Astrocyte (in vitro differentiated cells and primary cell): ENCODE results near the gene ETNPPL. TPM values are rescaled to one million over a fixed set of nuclear protein-coding genes. Genes with fewer than 3 reads are reported as not detected.
A peak's percentile ranks its signal among the peaks of the same experiment; 100 is the strongest.

ENCODE experiments used
- DNase-seq: peaks from one replicate; pipeline ENCODE4 v3.0.0-alpha.2; 2010; ENCODE audit warnings: low read depth
- FAIRE-seq: peaks from 2 replicates; lab custom pipeline; 2011; peaks lifted over from hg19 to GRCh38; lab: Jason Lieb, UNC
- H2AFZ ChIP-seq: 2 replicates; pipeline ENCODE4 v1.6.0; 2012; ENCODE audit warnings: low read depth, low read length, inconsistent platforms
- H3K27ac ChIP-seq: 2 replicates; pipeline ENCODE4 v1.5.1; 2011; ENCODE audit warnings: low read depth, low read length, inconsistent platforms
- H3K27me3 ChIP-seq: 2 replicates; pipeline ENCODE4 v1.6.0; 2011; ENCODE audit warnings: low read length, inconsistent platforms; ENCODE audit not compliant: insufficient read depth
- H3K36me3 ChIP-seq: 2 replicates; pipeline ENCODE4 v1.5.1; 2011; ENCODE audit warnings: low read length, inconsistent platforms; ENCODE audit not compliant: insufficient read depth
- H3K4me1 ChIP-seq: 2 replicates; pipeline ENCODE4 v1.5.1; 2011; ENCODE audit warnings: low read length, inconsistent platforms; ENCODE audit not compliant: insufficient read depth
- H3K4me2 ChIP-seq: 2 replicates; pipeline ENCODE4 v1.6.0; 2012; ENCODE audit warnings: low read length, inconsistent platforms
- H3K4me3 ChIP-seq: 2 replicates; pipeline ENCODE4 v1.5.1; 2011; ENCODE audit warnings: low read depth, mild to moderate bottlenecking, low read length, inconsistent platforms; ENCODE audit not compliant: insufficient read depth
- H3K79me2 ChIP-seq: 2 replicates; pipeline ENCODE4 v1.6.0; 2012; ENCODE audit warnings: mild to moderate bottlenecking, low read length, inconsistent platforms; ENCODE audit not compliant: insufficient read depth
- H3K9ac ChIP-seq: 2 replicates; pipeline ENCODE4 v1.6.0; 2012; ENCODE audit warnings: mild to moderate bottlenecking, low read length, inconsistent platforms
- H3K9me3 ChIP-seq: 2 replicates; pipeline ENCODE4 v1.5.1; 2012; ENCODE audit warnings: low read depth, mild to moderate bottlenecking, low read length, inconsistent platforms; ENCODE audit not compliant: insufficient read depth
- H4K20me1 ChIP-seq: 2 replicates; pipeline ENCODE4 v1.6.0; 2012; ENCODE audit warnings: low read length, inconsistent platforms; ENCODE audit not compliant: insufficient read depth
- H3K27ac Mint-ChIP-seq: one replicate; pipeline ENCODE4 v1.8.0; 2021; ENCODE audit warnings: mild to moderate bottlenecking, mixed read lengths; ENCODE audit not compliant: unreplicated experiment
- H3K27me3 Mint-ChIP-seq: one replicate; pipeline ENCODE4 v1.8.0; 2021; ENCODE audit warnings: low read depth, mixed read lengths; ENCODE audit not compliant: unreplicated experiment
- H3K36me3 Mint-ChIP-seq: one replicate; pipeline ENCODE4 v1.8.0; 2021; ENCODE audit warnings: low read depth, mixed read lengths; ENCODE audit not compliant: unreplicated experiment
- H3K4me1 Mint-ChIP-seq: one replicate; pipeline ENCODE4 v1.8.0; 2021; ENCODE audit warnings: low read depth, mixed read lengths; ENCODE audit not compliant: unreplicated experiment
- H3K4me3 Mint-ChIP-seq: one replicate; pipeline ENCODE4 v1.8.0; 2021; ENCODE audit warnings: mild to moderate bottlenecking, moderate library complexity, mixed read lengths; ENCODE audit not compliant: unreplicated experiment
- H3K9me3 Mint-ChIP-seq: one replicate; pipeline ENCODE4 v1.8.0; 2021; ENCODE audit warnings: mild to moderate bottlenecking, mixed read lengths; ENCODE audit not compliant: unreplicated experiment
- EZH2 ChIP-seq: IDR thresholded peaks from 2 replicates; pipeline ENCODE4 v1.6.1; 2012; ENCODE audit warnings: mild to moderate bottlenecking, low read length, inconsistent platforms; ENCODE audit not compliant: insufficient read depth
- total RNA-seq: library from RNA; stranded (reverse); gene quantifications from 2 replicates; pipeline ENCODE4 v1.2.1, GENCODE V29; 2021
- TF ChIP-seq, protein P1 (sequence below): IDR thresholded peaks from 2 replicates; pipeline ENCODE4 v1.5.1; 2011; ENCODE audit warnings: low read depth, mild to moderate bottlenecking, inconsistent platforms, low read length, moderate library complexity; ENCODE audit not compliant: insufficient read depth

ETNPPL gene
- total RNA-seq, 1 donor from 2014 or later, result not detected

DNA sequence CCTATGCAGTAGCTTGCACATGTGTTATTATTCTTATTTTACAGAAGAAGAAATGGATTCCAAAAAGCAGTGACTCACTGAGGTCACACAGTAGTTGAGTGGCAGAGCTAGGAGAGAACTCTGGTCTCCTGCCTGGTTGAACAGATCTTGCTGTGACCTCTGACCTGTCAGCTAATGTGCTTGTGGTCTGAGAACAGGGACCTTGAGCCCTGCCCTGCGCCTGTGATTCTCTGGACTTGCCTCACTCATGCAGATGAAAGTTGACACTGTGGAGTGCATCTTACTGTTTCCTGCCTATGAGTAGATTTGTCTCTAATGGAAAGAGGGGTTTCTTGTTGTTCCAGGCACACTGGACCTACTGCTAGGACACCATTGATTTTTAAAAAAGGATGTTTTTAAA is 32.3 kb downstream of the ETNPPL start:
- no peak for TF ChIP-seq EZH2
- TF ChIP-seq, protein P1, sequence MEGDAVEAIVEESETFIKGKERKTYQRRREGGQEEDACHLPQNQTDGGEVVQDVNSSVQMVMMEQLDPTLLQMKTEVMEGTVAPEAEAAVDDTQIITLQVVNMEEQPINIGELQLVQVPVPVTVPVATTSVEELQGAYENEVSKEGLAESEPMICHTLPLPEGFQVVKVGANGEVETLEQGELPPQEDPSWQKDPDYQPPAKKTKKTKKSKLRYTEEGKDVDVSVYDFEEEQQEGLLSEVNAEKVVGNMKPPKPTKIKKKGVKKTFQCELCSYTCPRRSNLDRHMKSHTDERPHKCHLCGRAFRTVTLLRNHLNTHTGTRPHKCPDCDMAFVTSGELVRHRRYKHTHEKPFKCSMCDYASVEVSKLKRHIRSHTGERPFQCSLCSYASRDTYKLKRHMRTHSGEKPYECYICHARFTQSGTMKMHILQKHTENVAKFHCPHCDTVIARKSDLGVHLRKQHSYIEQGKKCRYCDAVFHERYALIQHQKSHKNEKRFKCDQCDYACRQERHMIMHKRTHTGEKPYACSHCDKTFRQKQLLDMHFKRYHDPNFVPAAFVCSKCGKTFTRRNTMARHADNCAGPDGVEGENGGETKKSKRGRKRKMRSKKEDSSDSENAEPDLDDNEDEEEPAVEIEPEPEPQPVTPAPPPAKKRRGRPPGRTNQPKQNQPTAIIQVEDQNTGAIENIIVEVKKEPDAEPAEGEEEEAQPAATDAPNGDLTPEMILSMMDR, result no peak
- Histone ChIP-seq H3K9me3 (no peaks in the 10 kb centered on the region), H3K4me3 (no peak overlapping the region), H3K27me3 (no peaks in the 10 kb centered on the region), H3K36me3 (no peaks in the 10 kb centered on the region), H3K4me1 (no peaks in the 10 kb centered on the region), H4K20me1 (no peaks in the 10 kb centered on the region), H3K9ac (no peak overlapping the region), H2AFZ (no peak overlapping the region), H3K4me2 (no peak overlapping the region), H3K79me2 (no peaks in the 10 kb centered on the region), H3K27ac (no peak overlapping the region)
- H3K36me3 Mint-ChIP-seq, result no peaks in the 10 kb centered on the region
- H3K4me3 Mint-ChIP-seq, result no peak overlapping the region
- peaks cover 2% of the 10 kb centered on the region for H3K4me1 Mint-ChIP-seq
- DNase-seq (peak; percentile 13), FAIRE-seq (no peak)
- H3K27me3 Mint-ChIP-seq, result no peaks in the 10 kb centered on the region
- H3K9me3 Mint-ChIP-seq, result peaks cover 2% of the 10 kb centered on the region
- H3K27ac Mint-ChIP-seq, result no peak overlapping the region

DNA sequence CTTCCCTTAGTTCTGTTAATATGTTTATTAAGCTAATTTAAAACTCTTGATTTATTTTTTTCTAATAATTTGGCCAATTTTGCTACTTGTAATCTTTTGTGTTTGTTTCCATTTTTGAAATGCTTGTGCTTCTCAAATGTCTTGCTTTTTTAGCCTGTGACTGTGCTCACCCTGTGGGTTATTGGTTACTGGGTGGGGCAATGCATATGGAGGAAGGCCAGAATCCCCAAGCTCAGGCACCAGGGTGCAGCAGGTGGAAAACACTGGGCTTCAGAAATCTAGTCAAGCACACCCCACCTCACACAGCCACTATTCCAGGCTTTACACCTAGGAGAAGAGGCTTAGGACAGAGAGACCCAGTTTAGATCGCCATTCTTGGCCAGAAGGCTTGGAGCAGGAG is 33.1 kb downstream of the ETNPPL start:
- Mint-ChIP-seq H3K4me1 (peaks cover 2% of the 10 kb centered on the region), H3K27me3 (no peaks in the 10 kb centered on the region), H3K36me3 (no peaks in the 10 kb centered on the region), H3K27ac (no peak overlapping the region), H3K9me3 (peaks cover 5% of the 10 kb centered on the region), H3K4me3 (no peak overlapping the region)
- DNase-seq (no peak), FAIRE-seq (no peak)
- H3K4me1 ChIP-seq, result no peaks in the 10 kb centered on the region
- H3K27me3 ChIP-seq, result no peaks in the 10 kb centered on the region
- no peak overlapping the region for H3K4me2 ChIP-seq
- H3K9ac ChIP-seq, result no peak overlapping the region
- H3K79me2 ChIP-seq, result no peaks in the 10 kb centered on the region
- no peak overlapping the region for H3K4me3 ChIP-seq
- no peaks in the 10 kb centered on the region for H3K9me3 ChIP-seq
- H3K36me3 ChIP-seq, result no peaks in the 10 kb centered on the region
- no peak overlapping the region for H2AFZ ChIP-seq
- no peak for TF ChIP-seq EZH2
- TF ChIP-seq, protein P1, result no peak
- no peak overlapping the region for H3K27ac ChIP-seq
- no peaks in the 10 kb centered on the region for H4K20me1 ChIP-seq

DNA sequence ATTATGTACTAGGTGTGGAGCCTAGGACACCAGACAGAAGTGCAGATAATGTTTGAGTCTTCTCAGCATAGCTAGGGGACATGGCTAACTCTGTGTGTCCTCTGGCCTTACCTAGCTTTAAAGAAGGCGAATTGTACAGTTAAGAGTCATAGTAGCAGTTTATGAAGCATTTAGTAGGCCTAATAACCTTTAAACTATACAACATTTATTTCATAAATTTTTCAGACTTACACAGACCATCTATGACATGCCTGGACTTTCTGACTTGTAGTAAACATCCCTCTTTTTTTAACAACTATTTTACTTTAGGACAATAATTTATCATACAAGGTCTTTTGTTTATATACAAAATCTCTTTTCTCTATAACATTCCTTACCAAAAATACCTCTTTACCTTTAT is 37.4 kb downstream of the ETNPPL start:
- H3K27me3 Mint-ChIP-seq, result peaks cover 2% of the 10 kb centered on the region
- Histone ChIP-seq H3K27me3 (no peaks in the 10 kb centered on the region), H3K27ac (no peak overlapping the region), H3K79me2 (no peaks in the 10 kb centered on the region), H3K9ac (no peak overlapping the region), H3K4me3 (no peak overlapping the region), H4K20me1 (no peaks in the 10 kb centered on the region), H2AFZ (no peak overlapping the region), H3K36me3 (no peaks in the 10 kb centered on the region), H3K9me3 (no peaks in the 10 kb centered on the region), H3K4me2 (no peak overlapping the region), H3K4me1 (no peaks in the 10 kb centered on the region)
- FAIRE-seq (no peak), DNase-seq (no peak)
- no peak overlapping the region for H3K27ac Mint-ChIP-seq
- H3K36me3 Mint-ChIP-seq, result no peaks in the 10 kb centered on the region
- TF ChIP-seq EZH2, result no peak
- TF ChIP-seq, protein P1, result no peak
- H3K4me1 Mint-ChIP-seq, result no peaks in the 10 kb centered on the region
- peaks cover 10% of the 10 kb centered on the region for H3K9me3 Mint-ChIP-seq
- H3K4me3 Mint-ChIP-seq, result no peak overlapping the region
